ENCODE data around the gene ZNF202.
"Not testable (repeated sequence)": the region's sequence is repeated elsewhere in the genome, so short reads cannot be mapped to it uniquely, and the experiment has no call there.

Gene ZNF202

DNA sequence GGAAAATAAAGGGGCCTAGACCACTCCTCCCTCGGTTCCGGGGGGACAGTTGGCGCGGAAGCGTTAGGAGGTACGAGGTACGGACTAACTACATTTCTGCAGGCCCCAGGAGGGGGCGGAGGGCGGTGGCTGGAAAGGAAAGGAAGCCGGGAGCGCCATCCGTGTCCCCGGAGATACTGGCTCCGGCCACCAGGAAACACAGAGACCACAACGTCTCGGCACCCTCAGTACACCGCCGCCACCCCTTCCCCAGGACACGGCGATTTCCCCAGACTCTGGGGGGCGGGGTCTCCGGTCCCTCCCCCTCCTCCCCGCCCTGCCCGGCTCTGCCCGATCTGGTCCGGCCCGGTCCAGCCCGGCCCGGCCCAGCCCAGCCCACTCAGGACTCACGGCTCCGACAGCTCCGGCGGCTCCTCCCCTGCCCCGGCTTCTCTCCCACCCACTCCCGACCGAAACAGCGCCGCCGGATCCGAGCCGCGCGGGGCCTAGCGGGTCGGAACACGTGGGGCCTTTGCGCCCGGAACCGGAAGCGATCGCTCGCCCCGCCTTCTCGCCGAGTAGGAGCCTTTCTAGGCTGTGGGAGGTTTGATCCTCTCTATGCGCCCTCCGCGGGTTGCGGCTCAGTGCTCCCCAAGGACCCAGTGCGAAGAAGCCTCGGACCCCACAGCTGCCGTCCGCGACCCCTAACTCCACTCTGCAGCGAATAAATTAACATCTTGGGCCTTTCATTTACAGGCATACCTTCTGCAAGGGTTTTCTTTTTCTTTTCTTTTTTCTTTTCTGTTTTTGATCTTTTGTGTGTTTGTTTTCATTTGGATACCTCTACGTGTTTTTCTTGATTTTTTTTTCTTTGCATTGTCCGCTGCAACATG lies at the start of gene ZNF202:
TSS of gene ZNF202 (minus strand) at position 502 of the 872 bp plus-strand sequence. CDS start 10,772 bp downstream, outside the sequence.
- peak; percentile 50 for DNase-seq

- DNase-seq, result no peak
Measured at GRCh38 chr11:123783536-123783935, 42.1 kb upstream of the ZNF202 start.

GRCh38 chr11:123778511-123778910 lies 37.1 kb upstream of the ZNF202 start:
- no peak for DNase-seq

- DNase-seq, result no peak
Measured at GRCh38 chr11:123775715-123776549, 34.5 kb upstream of the ZNF202 start.

GRCh38 chr11:123775289-123775688 lies 33.8 kb upstream of the ZNF202 start:
- DNase-seq, result no peak

- DNase-seq, result no peak
Measured at GRCh38 chr11:123773959-123774358, 32.5 kb upstream of the ZNF202 start.

DNA sequence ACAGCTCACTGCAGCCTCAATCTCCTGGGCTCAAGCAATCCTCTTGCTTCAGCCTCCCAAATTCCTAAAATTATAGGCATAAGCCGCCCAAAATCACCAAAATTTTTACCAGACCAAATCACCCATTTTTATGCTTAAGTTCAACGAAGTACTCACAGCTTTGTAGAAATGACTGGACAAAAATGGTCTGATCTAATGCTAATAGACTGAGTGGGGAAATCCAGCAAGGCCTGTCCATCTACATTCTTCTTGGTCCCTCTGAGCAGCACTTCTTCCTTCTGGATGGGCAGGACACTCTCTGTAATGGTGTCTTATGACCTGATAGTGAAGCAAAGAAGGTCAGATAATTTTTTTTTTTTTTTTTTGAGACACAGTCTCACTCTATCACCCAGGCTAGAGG lies 31.6 kb upstream of the ZNF202 start:
- DNase-seq, result no peak

GRCh38 chr11:123771664-123772063 lies 30.2 kb upstream of the ZNF202 start:
- DNase-seq, result no peak

DNA sequence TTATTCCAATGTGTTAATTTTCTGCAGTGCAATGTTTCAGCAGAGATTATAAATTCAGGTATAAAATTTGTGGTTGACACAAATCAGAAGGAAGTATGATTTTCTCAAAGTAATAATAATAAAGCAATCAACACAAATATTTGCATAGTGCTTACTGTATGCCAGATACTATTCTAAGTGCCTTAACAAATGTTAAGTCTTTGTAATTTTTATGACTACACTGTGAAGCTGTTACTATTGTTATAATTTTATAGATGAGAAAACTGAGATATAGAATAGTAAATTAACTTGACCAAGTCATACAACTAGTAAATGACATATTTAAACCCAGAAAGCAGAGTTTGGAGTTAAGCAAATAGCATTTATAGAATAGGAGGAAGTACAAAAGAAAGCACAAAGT lies 29.3 kb upstream of the ZNF202 start:
- no peak for DNase-seq

DNA sequence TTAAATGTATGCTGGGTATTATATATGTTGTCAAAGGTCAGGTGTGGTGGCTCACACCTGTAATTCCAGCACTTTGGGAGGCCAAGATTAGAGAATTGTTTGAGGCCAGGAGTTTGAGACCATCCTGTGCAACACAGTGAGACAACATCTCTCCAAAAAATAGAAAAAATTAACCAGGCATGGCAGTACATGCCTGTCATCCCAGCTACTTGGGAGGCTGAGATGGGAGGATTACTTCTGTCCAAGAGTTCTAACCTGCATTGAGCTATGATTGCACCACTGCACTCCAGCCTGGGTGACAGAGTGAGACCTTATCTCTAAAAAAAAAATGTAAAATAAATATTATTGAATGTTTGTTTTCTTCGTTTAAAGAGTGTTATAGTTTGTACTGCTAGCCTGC lies 24.1 kb upstream of the ZNF202 start:
- no peak for DNase-seq

DNA sequence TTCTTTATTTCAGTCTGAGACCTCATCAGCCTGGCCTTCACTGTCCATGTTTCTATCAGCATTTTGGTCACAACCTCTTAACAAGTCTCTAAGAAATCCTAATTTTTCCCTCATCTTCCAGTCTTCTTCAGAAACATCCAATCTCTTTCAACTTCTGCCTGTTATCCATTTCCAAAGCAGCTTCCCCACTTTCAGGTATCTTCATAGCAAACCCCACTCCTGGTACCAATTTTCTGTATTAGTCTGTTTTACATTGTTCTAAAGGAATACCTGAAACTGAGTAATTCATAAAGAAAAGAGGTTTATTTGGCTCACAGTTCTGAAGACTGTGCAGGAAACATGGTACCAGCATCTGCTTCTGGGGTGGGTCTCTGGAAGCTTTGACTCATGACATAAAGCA lies 21.0 kb upstream of the ZNF202 start:
- DNase-seq, result no peak

DNA sequence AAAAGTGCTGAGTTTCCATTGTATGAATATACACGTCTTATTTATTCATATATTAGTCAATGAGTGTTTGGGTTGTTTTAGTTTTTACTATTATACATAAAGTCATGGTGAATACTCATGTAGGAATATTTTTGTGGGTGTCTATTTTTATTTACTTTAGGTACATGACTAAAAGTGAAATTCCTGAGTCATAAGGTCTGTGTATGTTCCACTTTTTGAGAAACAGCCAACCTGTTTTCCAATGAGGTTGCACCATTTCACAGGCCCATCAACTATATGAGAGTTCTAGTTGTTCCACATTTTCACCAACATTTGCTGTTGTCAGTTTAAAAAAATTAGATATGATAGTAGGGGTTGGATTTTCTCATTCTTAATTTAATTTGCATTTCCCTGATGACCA lies 19.4 kb upstream of the ZNF202 start:
- DNase-seq, result no peak

- DNase-seq, result no peak
Measured at GRCh38 chr11:123757976-123758375, 16.5 kb upstream of the ZNF202 start.

DNA sequence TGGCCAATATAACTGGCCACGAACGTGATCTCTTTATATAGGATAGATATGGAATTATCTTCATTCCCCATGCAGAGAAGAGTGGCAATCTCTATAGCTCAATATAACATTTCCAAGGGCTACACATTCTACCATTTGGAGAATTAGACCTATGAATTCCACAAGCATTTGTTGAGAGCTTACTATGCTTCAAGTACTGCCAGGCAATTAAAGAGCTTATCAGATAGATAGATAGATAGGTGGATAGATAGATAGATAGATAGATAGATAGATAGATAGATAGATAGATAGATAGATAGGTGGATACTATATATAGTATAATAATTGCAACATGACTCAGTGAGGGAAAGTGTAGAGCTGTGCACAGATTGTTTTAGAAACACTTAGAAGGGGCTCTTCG lies 14.4 kb upstream of the ZNF202 start:
- DNase-seq, result no peak

GRCh38 chr11:123755344-123755743 lies 13.9 kb upstream of the ZNF202 start:
- DNase-seq, result no peak

- DNase-seq, result no peak
Measured at GRCh38 chr11:123754101-123754568, 12.7 kb upstream of the ZNF202 start, which contains the start of gene OR6X1. OR6X1 (minus strand) TSS chr11:123754518; CDS start chr11:123754518, 0 bp downstream.

DNA sequence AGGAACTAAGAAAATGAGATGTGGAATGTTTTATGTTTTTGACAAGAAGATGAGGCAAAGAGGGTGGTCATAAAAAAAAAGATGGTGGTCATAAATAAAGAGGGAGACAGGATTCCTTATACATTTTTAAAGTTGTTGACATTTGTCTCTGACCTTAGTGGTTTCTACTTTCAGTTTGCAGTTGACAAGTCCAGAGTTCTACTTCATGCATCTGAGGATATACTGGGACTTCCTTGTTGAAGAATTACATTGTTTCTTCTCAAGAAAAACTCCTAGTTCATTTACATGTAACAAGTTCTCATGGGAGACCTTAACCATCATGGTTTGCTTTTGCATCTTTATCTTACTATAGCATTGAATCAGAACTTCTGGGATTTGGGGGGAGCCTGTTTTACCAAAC lies 11.7 kb upstream of the ZNF202 start:
- DNase-seq, result no peak

DNA sequence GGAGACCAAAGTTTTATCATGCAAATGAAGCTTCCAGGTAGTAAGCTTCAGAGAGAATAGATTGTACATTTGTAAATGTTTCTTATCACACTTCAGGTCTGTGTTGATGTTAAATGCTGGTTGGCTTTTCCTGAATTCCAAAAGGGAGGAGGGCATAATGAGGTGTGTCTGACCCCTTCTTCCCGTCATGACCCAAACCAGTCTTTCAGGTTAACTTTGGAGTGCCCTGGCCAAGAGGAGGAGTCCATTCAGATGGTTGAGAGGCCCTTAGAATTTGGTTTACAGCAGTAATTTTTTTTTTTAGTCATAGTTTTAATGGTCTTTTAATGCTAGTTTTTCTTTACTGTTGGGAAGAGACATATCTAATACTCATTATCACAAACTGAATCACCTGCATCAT lies 10.3 kb upstream of the ZNF202 start:
- no peak for DNase-seq

GRCh38 chr11:123748349-123748748 lies 6.9 kb upstream of the ZNF202 start:
- not testable (repeated sequence) for DNase-seq

GRCh38 chr11:123745764-123746451 lies 4.4 kb upstream of the ZNF202 start:
- DNase-seq, result no peak

DNA sequence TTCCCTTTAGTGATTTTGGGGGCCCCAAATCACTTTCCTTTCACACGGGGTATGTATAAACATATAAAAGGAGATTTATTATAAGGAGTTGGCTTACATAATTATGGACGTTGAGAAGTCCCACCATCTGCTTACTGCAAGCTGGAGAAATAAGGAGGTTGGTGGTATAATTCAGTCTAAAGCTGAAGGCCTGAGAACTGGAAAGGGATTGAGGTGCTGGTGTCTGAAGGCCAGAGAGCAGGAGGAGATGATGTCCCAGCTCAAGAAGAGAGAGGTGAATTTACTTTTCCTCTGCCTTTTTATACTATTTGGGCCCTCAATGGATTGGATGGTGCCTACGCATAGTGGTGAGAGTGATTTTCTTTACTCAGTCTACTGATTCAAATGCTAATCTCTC lies 1.3 kb upstream of the ZNF202 start:
- DNase-seq, result no peak

- DNase-seq, result no peak
Measured at GRCh38 chr11:123742031-123742723, 717 bp upstream of the ZNF202 start.

- no peak for DNase-seq
Measured at GRCh38 chr11:123740787-123741158, 687 bp downstream of the ZNF202 start.
